RWPE2 (cell line): ENCODE data around the gene SHISA7.
"Not testable (repeated sequence)": the region's sequence is repeated elsewhere in the genome, so short reads cannot be mapped to it uniquely, and the experiment has no call there.

Source experiments
- ATAC-seq: fragments of 200-7000 bp; cut with Tn5 transposase; 3 replicates; pipeline ENCODE4 v1.9.1; 2021; ENCODE audit warnings: low read depth
- DNase-seq: peaks from one replicate; pipeline ENCODE4 v3.0.0-alpha.2; 2020; ENCODE audit warnings: low spot score
- H3K27ac ChIP-seq: fragments of 450-650 bp; 2 replicates; pipeline ENCODE4 v1.5.1; 2017; ENCODE audit warnings: mild to moderate bottlenecking; ENCODE audit not compliant: poor library complexity, severe bottlenecking
- H3K27me3 ChIP-seq: fragments of 250-450 bp; sonication (Bioruptor Pico); 2 replicates; pipeline ENCODE4 v1.5.1; 2021; ENCODE audit warnings: mild to moderate bottlenecking, moderate library complexity; ENCODE audit not compliant: insufficient read depth, poor library complexity, severe bottlenecking
- H3K36me3 ChIP-seq: fragments of 250-450 bp; sonication (Bioruptor Pico); 2 replicates; pipeline ENCODE4 v1.5.1; 2020; ENCODE audit warnings: low read depth, mild to moderate bottlenecking, moderate library complexity
- H3K4me1 ChIP-seq: fragments of 250-450 bp; sonication (Bioruptor Pico); 2 replicates; pipeline ENCODE4 v1.5.1; 2021; ENCODE audit warnings: mild to moderate bottlenecking, moderate library complexity; ENCODE audit not compliant: insufficient read depth, poor library complexity, severe bottlenecking
- H3K4me3 ChIP-seq: fragments of 250-450 bp; sonication (Bioruptor Pico); 2 replicates; pipeline ENCODE4 v1.5.1; 2021; ENCODE audit warnings: mild to moderate bottlenecking, moderate library complexity; ENCODE audit not compliant: severe bottlenecking
- H3K9me3 ChIP-seq: fragments of 250-450 bp; sonication (Bioruptor Pico); 2 replicates; pipeline ENCODE4 v1.5.1; 2021; ENCODE audit warnings: mild to moderate bottlenecking, moderate library complexity; ENCODE audit not compliant: severe bottlenecking
- TF ChIP-seq, protein P1 (sequence below): fragments of 450-650 bp; IDR thresholded peaks from one replicate; pipeline ENCODE4 v1.5.1; 2017; ENCODE audit warnings: mild to moderate bottlenecking, moderate library complexity; ENCODE audit not compliant: poor library complexity, severe bottlenecking

Gene SHISA7

DNA sequence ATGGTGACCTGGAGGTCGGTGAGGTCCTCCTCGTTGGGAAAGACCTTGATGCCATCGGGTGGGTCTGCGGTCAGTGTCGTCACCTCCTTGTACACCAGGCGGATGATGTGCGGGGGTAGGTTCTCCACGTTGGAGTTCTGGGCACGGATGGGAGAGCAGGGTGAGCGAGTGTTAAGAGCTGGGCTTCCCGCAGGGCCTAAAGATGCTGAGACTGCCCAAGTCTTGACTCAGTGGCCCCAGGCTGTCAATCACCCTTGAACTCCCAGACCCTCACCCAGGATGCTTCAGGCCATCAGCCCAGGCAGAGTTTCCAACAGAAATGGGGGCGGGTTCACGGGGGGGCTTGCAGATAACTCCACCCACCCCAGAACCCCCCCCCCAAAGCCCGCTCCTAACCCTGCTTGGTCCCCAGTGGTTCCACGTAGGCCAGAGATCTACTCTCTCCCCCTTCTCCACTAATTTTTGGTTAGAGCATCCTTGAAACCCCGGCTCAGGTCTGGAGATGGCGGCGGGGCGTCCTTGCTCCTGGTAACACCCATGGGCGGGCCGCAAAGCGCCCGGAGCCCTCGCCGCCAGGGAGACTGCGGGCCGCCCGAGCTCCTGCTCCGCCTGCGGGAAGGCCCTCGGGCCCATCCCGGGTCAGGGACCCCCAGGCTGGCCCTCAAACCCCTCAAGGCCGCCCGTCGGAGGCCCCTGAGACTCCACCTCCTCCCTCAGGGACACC, 36.1 kb downstream of the SHISA7 start:
- Histone ChIP-seq H3K27me3 (no peaks in the 10 kb centered on the region), H3K36me3 (peaks cover 49% of the 10 kb centered on the region), H3K27ac (peak overlapping the region; percentile 80), H3K9me3 (no peaks in the 10 kb centered on the region), H3K4me1 (peaks cover 12% of the 10 kb centered on the region), H3K4me3 (peak overlapping the region; percentile 87)
- DNase-seq (no peak), ATAC-seq (peak; percentile 12; the same call in 1 of the 3 replicates)
- TF ChIP-seq, protein P1, sequence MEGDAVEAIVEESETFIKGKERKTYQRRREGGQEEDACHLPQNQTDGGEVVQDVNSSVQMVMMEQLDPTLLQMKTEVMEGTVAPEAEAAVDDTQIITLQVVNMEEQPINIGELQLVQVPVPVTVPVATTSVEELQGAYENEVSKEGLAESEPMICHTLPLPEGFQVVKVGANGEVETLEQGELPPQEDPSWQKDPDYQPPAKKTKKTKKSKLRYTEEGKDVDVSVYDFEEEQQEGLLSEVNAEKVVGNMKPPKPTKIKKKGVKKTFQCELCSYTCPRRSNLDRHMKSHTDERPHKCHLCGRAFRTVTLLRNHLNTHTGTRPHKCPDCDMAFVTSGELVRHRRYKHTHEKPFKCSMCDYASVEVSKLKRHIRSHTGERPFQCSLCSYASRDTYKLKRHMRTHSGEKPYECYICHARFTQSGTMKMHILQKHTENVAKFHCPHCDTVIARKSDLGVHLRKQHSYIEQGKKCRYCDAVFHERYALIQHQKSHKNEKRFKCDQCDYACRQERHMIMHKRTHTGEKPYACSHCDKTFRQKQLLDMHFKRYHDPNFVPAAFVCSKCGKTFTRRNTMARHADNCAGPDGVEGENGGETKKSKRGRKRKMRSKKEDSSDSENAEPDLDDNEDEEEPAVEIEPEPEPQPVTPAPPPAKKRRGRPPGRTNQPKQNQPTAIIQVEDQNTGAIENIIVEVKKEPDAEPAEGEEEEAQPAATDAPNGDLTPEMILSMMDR: no peak

DNA sequence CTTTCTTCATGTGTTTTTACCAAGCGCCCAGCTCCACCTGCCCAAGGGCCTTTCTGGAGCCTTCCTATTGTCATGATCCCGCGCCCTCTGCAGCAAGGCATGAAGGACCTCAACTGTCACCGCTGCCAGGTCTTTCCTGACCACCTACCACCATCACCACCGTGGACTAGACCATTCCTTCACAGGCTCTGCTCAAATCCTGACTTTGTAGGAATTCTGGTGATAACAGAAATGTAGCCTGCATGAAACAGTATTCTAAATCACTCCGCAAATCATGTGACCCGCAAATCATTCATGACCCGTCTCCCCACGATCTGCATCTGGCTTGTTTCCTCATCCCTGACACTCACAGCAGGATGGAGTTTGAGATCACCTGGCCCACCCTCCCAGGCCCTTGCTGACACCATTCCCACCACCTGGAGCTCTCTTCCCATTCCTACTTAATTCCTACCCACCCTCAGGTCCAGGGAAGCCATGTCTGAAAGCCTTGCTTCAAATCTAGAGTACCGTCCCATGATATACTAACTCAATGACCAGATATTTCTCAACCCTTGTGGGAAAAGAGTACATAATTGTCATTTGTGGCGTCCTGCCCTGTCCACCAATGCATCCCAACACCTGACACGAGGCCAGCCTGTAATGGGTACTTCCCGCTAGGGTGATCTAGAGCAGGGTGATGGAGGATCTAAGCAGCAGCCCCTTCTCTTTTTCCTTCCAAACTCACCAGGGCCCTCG, 36.8 kb downstream of the SHISA7 start:
- peak overlapping the region; percentile 80 for H3K27ac ChIP-seq

DNA sequence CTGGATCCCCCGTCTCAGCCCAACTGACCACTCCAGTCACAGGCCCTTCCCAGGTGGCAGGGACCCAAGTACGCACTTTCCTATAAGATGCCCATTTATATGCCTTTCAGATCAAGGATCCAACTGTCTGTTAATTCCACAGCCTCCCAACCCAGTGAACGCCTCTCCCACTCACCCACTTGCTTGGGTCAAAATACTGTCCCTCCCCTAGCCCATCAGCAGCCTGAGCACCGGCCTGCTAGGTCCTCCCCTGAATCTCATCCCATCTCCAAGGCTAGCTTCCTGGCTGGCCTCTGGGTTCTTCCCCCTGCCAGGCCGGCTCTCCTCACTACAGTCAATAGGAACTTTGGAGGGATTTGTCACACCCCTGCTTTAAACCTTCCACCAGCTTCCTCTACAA, 37.5 kb downstream of the SHISA7 start:
- H3K4me1 ChIP-seq: peaks cover 12% of the 10 kb centered on the region
- no peaks in the 10 kb centered on the region for H3K27me3 ChIP-seq
- TF ChIP-seq, protein P1: no peak
- DNase-seq (no peak), ATAC-seq (no peak)
- H3K9me3 ChIP-seq: no peaks in the 10 kb centered on the region
- H3K36me3 ChIP-seq: peaks cover 60% of the 10 kb centered on the region
- peak overlapping the region; percentile 80 for H3K27ac ChIP-seq
- H3K4me3 ChIP-seq: peak overlapping the region; percentile 87

More for the DNA sequence above, 36.8 kb downstream of the SHISA7 start:
- ATAC-seq: no peak
- peak overlapping the region; percentile 87 for H3K4me3 ChIP-seq
- peaks cover 12% of the 10 kb centered on the region for H3K4me1 ChIP-seq
- TF ChIP-seq, protein P1: no peak
- H3K27me3 ChIP-seq: no peaks in the 10 kb centered on the region
- H3K36me3 ChIP-seq: peaks cover 54% of the 10 kb centered on the region
- no peak for DNase-seq
- H3K9me3 ChIP-seq: no peaks in the 10 kb centered on the region

DNA sequence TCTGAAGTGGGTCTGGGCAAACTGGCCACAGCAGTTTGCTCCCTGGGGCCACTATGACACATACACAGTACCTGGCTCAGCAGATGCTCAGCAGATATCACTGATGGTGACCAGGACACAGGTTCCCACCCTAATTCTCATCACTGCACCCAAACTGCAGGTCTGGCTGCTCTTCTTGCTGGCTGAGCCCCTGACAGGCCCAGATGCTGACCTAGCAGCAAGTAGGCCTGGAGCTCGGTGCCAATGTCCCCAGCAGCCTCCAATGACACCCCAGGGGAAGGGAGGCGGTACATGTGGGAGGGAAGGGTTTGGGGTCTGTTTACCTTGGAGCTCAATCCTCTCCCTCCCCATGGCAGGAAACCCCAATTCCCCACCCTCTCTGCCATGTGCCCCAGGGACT, 40.6 kb downstream of the SHISA7 start:
- Histone ChIP-seq H3K27me3 (no peaks in the 10 kb centered on the region), H3K36me3 (peaks cover 65% of the 10 kb centered on the region), H3K4me1 (peaks cover 8% of the 10 kb centered on the region), H3K4me3 (no peak overlapping the region), H3K9me3 (no peaks in the 10 kb centered on the region), H3K27ac (no peak overlapping the region)
- DNase-seq (no peak), ATAC-seq (no peak)
- TF ChIP-seq, protein P1: no peak

DNA sequence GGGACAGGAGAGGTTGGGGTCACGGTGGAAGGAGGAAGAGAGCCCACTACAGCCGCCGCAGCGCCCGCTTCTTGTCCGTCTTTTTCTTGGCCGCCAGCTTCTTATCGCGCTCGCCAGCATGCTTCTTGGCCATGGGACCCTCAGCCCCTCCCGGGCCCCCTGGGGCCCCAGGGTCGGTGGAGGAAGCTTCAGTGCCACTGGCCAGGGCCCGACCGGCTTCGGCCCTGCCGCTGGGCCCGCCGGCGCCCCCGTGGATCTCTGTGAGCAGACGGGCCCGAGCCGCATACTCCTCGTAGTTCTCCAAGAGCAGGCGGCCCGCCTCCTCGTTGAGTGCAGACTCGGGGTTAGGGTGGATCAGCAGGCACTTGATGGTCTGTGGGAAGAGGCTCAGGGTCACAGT, 41.7 kb downstream of the SHISA7 start:
- not testable (repeated sequence) for H3K27me3 ChIP-seq, ATAC-seq, H3K27ac ChIP-seq, H3K4me3 ChIP-seq, H3K4me1 ChIP-seq, H3K9me3 ChIP-seq, DNase-seq
- peaks cover 60% of the 10 kb centered on the region for H3K36me3 ChIP-seq
